HFFc6 (cell line): ENCODE data around the gene C9orf153. TPM values are rescaled to one million over a fixed set of nuclear protein-coding genes. Genes with fewer than 3 reads are reported as not detected.

Source experiments
- DNase-seq: peaks from one replicate; pipeline ENCODE4 v3.0.0-alpha.2; 2018
- H3K27ac Mint-ChIP-seq: 2 replicates; pipeline ENCODE4 v1.8.0; 2020; ENCODE audit warnings: mild to moderate bottlenecking, mixed read lengths
- H3K27me3 Mint-ChIP-seq: 2 replicates; pipeline ENCODE4 v1.8.0; 2021; ENCODE audit warnings: mild to moderate bottlenecking, moderate library complexity, mixed read lengths; ENCODE audit not compliant: insufficient read depth
- H3K36me3 Mint-ChIP-seq: 2 replicates; pipeline ENCODE4 v1.8.0; 2021; ENCODE audit warnings: low read depth, mixed read lengths
- H3K4me1 Mint-ChIP-seq: 2 replicates; pipeline ENCODE4 v1.8.0; 2020; ENCODE audit warnings: low read depth, mixed read lengths
- H3K4me3 Mint-ChIP-seq: 2 replicates; pipeline ENCODE4 v1.8.0; 2020; ENCODE audit warnings: mild to moderate bottlenecking, moderate library complexity, mixed read lengths
- H3K9me3 Mint-ChIP-seq: 2 replicates; pipeline ENCODE4 v1.8.0; 2020; ENCODE audit warnings: mild to moderate bottlenecking, mixed read lengths
- total RNA-seq, 6 experiments: library from RNA; stranded (reverse); fragmentation: NEBNext Ultra II Directional; extraction: Animal tissue kit (Norgen Biotek cat#: 25700); gene quantifications; 2 replicates in 1 of 6; 3 replicates in 5 of 6; pipeline ENCODE4 v1.2.3, GENCODE V29; 2021
- TF ChIP-seq, protein P1 (sequence below): fragments of 200-600 bp; sonication (generic); IDR thresholded peaks from 2 replicates; pipeline ENCODE4 v1.5.0; 2021; ENCODE audit warnings: antibody characterized with exemption, mild to moderate bottlenecking

The C9orf153 gene
- total RNA-seq, 6 experiments from 2014 or later = not detected

DNA sequence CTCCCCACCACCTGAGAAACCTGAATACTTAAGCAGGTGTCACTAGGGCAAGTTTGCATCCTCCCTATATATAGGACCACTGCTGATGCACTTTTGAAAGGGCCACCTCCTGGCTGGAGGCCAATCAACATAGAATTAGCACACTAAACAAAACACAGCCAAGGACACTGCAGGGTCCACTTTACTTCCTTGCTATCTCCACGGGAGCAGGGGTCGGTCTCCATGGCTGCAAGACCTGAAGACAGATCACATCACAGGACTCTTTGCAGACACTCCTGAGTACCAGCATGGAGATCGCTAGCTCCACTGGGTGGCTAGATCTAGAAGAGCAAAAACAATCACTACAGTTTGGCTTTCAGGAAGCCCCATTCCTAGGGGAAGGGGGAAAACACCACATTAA lies 72.3 kb downstream of the C9orf153 start:
- peaks cover 4% of the 10 kb centered on the region; the same call in 1 of the 2 replicates for H3K9me3 Mint-ChIP-seq
- H3K4me3 Mint-ChIP-seq = no peak overlapping the region
- no peaks in the 10 kb centered on the region for H3K36me3 Mint-ChIP-seq
- no peak overlapping the region for H3K27ac Mint-ChIP-seq
- H3K27me3 Mint-ChIP-seq = peaks cover 6% of the 10 kb centered on the region; the same call in 1 of the 2 replicates
- no peak for DNase-seq
- H3K4me1 Mint-ChIP-seq = peaks cover 7% of the 10 kb centered on the region
- TF ChIP-seq, protein P1, sequence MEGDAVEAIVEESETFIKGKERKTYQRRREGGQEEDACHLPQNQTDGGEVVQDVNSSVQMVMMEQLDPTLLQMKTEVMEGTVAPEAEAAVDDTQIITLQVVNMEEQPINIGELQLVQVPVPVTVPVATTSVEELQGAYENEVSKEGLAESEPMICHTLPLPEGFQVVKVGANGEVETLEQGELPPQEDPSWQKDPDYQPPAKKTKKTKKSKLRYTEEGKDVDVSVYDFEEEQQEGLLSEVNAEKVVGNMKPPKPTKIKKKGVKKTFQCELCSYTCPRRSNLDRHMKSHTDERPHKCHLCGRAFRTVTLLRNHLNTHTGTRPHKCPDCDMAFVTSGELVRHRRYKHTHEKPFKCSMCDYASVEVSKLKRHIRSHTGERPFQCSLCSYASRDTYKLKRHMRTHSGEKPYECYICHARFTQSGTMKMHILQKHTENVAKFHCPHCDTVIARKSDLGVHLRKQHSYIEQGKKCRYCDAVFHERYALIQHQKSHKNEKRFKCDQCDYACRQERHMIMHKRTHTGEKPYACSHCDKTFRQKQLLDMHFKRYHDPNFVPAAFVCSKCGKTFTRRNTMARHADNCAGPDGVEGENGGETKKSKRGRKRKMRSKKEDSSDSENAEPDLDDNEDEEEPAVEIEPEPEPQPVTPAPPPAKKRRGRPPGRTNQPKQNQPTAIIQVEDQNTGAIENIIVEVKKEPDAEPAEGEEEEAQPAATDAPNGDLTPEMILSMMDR = no peak

DNA sequence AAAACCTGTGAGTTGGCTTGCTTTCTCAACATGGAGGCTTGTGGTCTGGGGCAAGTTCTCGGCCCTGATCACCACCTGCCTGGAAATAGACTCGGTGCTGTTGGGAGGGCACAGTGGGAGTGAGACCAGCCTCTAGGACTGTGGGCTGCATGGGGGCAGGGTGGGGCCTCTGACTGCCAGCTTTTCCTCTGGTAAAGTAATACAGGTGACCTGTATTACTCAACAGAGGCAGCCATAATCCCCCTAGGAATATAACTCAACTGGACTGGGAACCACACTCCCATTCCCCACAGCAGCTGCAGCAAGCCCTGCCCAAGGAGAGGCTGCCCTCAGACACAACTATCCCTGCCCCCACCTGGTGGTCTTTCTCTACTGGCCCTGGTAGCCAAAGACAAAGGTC lies 72.8 kb downstream of the C9orf153 start:
- Mint-ChIP-seq H3K36me3 (no peaks in the 10 kb centered on the region), H3K4me1 (peaks cover 7% of the 10 kb centered on the region), H3K27ac (no peak overlapping the region), H3K9me3 (peaks cover 3% of the 10 kb centered on the region; the same call in 1 of the 2 replicates), H3K4me3 (no peak overlapping the region), H3K27me3 (peaks cover 6% of the 10 kb centered on the region; the same call in 1 of the 2 replicates)
- no peak for DNase-seq
- TF ChIP-seq, protein P1 = no peak

DNA sequence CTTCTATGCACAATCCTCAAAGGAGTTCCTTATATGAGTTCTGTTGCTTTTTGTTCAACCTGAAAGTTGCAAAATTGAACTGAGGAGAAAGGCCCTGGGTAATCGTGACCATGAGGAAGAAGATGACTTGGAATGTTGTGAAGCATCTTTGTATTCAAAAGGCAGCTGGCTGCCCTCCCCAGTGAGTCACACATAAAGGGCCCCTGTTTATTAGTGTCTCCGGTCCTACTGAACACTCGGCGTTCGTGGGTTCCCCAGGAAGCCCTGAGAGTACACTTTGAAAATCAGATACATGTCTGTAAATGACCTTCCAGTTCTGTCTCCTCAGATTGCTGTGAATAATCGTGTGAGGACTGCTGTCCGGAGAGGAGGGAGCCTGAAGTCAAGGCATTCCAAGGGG lies 73.6 kb downstream of the C9orf153 start:
- peaks cover 7% of the 10 kb centered on the region for H3K4me1 Mint-ChIP-seq
- no peak overlapping the region for H3K27ac Mint-ChIP-seq
- H3K27me3 Mint-ChIP-seq = peaks cover 9% of the 10 kb centered on the region; the same call in 1 of the 2 replicates
- no peaks in the 10 kb centered on the region for H3K36me3 Mint-ChIP-seq
- H3K9me3 Mint-ChIP-seq = no peaks in the 10 kb centered on the region
- TF ChIP-seq, protein P1 = no peak
- H3K4me3 Mint-ChIP-seq = no peak overlapping the region; the same call in 1 of the 2 replicates
- no peak for DNase-seq

DNA sequence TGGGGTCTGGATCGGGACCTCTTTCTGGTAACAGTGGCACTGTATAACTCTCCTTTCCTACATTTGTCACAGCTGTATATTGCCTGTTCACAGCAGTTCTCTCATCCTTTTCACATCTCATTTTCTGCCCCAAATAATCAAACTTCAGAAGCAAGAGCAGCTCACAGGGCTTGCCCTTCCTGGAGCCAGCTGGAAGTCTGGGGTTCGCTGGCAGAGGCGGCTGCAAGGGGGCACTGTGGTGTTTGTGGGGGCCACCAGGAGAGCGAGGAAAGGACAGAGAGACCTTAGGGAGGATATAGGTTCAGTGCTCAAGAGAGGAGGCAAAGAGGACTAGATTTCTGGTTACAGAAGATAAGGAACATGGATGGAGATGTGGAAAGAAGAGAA lies 75.3 kb downstream of the C9orf153 start:
- Mint-ChIP-seq H3K4me1 (peaks cover 7% of the 10 kb centered on the region), H3K9me3 (no peaks in the 10 kb centered on the region), H3K27ac (no peak overlapping the region), H3K27me3 (peaks cover 9% of the 10 kb centered on the region; the same call in 1 of the 2 replicates), H3K36me3 (no peaks in the 10 kb centered on the region), H3K4me3 (no peak overlapping the region)
- TF ChIP-seq, protein P1 = no peak
- no peak for DNase-seq

DNA sequence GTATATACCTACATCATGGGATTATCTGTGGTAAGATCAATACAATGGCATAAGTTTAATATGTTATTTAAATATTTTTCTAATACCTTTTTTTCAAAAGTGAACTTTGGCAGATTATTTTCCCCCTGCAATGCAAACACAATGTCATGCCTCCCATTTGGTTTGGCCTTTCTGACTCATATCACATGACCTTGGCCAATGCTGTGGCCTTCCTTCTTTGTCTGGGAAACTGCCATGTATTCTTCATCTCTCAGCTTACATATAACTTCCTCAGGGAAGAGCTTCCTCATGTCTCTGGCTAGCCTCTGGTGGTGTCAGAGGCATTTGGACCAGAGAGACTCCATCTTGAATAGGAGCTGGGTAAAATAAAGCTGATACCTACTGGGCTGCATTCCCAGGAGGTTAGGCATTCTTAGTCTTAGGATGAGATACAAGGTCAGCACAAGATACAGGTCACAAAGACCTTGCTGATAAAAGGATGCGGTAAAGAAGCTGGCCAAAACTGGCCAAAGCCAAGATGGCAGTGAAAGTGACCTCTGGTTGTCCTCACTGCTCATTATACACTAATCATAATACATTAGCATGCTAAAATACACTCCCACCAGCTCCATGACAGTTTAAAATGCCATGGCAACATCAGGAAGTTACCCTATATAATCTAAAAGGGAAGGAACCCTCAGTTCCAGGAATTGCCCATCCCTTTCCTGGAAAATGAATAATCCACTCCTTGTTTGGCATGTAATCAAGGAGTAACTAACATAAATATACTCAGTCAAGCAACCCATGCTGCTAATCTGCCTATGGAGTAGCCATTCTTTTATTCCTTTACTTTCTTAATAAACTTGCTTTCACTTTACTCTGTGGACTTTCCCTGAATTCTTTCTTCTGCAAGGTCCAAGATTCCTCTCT lies 76.0 kb downstream of the C9orf153 start:
- no peaks in the 10 kb centered on the region for H3K36me3 Mint-ChIP-seq
- H3K4me3 Mint-ChIP-seq = no peak overlapping the region
- no peak overlapping the region for H3K27ac Mint-ChIP-seq
- TF ChIP-seq, protein P1 = no peak
- peaks cover 7% of the 10 kb centered on the region for H3K4me1 Mint-ChIP-seq
- DNase-seq = no peak
- no peaks in the 10 kb centered on the region for H3K9me3 Mint-ChIP-seq
- peaks cover 10% of the 10 kb centered on the region for H3K27me3 Mint-ChIP-seq
